Breast epithelium (tissue), 3 donors: ENCODE measurements around the gene TMEM161B.

Source experiments
- CTCF ChIP-seq, 3 donors: fragments of 450-650 bp; IDR thresholded peaks; one replicate each; pipeline ENCODE4 v1.5.1; 2016 to 2017; ENCODE audit warnings: antibody characterized with exemption in 3 of 3, mild to moderate bottlenecking in 3 of 3, moderate library complexity in 3 of 3
- POLR2A ChIP-seq: fragments of 450-650 bp; IDR thresholded peaks from one replicate; pipeline ENCODE4 v1.6.1; 2016; ENCODE audit warnings: antibody characterized with exemption, mild to moderate bottlenecking, moderate library complexity

- TF ChIP-seq POLR2A (no peak), CTCF (IDR thresholded peaks at IDR 0.05) (no peak)
These were observed 22.8 kb downstream of the TMEM161B start for GRCh38 chr5:88245893-88246244.
